GM21447 (cell line): ENCODE measurements around the gene IL34.

ENCODE experiments used
- ATAC-seq: cut with Tn5 transposase; IDR thresholded peaks from one replicate; pipeline ENCODE4 v1.9.1; 2021; ENCODE audit not compliant: unreplicated experiment

IL34 gene

DNA sequence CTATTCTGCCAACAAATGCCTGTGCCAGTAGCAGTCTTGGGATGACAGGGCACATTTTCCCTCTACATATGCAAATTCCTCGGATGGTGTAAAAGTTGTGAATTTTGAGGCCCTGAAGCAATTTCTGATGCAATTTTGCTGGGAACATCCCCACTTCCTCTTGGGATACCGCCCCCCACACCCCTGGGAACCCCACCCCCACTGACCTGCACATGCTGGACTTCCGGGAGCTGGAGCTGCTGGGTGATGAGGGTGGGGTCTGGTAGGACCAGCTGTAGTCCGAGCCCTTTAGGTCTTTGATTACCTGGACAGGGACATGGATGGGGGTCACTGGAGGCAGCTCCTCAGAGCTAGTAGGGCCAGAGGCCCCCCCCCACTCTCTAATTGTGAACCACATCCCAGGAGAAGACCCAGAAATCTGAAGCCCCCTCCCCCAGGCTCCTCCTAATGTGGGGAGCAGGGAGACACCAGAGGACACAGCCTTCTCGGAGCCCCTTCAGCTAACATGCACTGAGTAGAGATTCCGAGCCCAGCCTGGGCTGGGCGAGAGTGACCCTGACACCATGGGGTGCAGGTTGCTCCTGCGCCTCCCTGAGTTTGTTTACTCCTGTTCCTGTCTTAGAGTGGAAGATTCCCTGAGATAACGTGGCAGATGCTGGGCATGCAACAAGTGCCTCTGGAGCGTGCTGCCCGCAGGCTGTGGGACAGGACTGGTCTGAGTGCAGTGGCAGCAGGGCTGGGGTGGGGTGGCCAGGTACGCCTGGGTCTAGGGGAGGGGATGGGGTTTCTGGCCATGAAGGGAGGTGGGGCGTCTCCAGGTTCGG is 30.5 kb downstream of the IL34 start:
- ATAC-seq = no peak

DNA sequence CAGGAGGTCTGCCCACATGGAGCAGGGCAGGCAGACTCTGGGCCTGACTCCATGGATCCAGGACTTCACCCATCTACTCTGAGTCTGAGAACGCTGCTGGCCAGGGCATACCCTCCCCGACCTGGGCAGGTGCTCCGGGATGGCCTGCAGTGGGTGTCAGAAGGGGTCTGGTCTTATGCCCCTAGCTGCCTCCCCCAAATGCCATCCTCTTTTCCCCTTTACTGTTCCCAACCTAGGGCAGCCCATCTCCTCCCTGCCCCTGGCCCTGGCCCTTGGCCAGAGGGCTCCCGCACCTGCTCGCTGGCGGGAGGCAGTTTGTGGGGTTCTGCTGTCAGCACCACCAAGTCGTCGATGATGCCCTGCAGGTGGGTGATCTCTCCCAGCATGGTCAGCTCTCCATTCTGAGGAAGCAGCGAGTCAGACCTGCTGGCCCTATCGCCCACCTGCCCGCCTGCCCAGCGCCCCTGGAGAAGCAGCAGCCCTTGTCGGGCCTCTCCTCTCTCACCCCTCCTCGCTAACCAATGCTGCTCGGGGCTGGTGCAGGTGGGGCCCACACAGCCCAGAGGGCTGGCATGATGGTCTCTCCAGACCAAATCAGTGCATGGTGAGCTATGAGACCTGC is 31.3 kb downstream of the IL34 start:
- no peak for ATAC-seq

DNA sequence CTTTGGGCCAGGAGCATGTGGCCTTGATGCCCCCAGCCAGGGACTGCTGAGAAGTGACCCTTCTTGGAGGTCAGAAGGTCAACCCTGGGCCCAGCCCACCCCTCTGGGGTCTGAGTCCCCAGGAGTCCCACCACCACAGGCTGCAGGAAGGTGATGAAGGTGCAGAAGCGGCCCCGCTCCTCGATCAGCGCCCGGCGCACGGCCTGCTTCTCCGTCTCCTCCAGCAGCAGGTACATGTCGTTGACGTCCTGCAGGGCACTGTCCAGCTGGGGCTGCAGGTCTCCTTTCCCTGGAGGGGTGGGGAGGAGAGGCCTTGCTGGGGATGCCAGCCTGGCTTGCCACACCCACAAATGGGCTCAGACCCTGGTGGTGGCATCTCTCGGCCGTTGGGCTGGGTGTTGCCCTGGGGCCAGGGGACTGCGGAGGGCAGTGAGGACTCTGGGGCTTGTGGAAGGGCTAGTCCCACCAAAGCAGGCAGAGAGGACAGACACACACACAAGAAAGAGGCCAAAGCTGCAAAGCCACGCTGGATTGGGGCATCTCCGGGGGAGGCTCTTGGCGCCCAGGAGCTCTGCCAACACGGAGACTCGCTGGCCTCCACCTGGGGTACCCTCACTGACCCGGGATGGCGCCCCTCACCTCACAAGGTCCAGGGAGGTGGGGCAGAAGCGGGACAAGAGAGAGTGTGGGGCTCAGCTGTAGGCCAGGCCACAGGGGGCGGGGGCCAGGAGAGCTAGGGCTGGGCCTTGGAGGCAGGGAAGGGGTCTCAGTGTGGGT is 31.9 kb downstream of the IL34 start:
- no peak for ATAC-seq

DNA sequence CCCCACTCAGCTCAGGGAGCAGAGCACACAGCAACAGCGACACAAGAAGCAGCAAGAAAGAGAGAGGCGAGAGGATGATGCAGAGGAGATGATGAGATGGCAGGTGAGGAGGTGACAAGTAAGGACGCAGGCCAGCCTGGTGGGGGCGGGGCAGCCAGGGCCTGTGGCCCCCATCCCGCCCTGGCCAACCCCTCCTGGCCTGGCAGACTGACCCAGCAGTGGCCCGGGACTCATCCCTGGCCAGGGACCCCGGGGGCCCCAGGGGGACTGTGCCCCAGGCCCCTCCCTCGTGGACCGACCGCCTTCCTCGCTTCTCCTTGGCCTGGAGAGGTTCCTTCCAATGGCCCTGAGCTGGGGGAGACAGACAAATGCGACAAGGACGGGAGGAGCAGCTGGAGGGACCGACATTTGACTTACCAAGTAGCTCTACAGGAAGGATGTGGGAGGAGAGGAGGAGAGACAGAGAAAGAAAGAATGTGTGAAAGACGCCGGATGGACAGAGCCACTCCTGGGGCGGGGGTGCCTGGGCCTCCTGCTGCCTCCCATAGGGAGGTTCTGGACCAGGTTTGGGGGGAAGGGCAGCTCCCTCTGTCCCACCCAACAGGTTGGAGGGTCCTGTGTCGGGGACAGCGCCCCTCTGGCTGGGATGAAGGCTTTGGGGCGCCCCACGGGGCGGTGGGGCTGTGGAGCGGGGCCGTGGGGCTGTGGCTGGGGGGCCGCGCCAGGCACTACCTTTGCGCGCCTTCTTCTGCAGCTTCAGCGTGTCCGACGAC is 32.7 kb downstream of the IL34 start:
- no peak for ATAC-seq

DNA sequence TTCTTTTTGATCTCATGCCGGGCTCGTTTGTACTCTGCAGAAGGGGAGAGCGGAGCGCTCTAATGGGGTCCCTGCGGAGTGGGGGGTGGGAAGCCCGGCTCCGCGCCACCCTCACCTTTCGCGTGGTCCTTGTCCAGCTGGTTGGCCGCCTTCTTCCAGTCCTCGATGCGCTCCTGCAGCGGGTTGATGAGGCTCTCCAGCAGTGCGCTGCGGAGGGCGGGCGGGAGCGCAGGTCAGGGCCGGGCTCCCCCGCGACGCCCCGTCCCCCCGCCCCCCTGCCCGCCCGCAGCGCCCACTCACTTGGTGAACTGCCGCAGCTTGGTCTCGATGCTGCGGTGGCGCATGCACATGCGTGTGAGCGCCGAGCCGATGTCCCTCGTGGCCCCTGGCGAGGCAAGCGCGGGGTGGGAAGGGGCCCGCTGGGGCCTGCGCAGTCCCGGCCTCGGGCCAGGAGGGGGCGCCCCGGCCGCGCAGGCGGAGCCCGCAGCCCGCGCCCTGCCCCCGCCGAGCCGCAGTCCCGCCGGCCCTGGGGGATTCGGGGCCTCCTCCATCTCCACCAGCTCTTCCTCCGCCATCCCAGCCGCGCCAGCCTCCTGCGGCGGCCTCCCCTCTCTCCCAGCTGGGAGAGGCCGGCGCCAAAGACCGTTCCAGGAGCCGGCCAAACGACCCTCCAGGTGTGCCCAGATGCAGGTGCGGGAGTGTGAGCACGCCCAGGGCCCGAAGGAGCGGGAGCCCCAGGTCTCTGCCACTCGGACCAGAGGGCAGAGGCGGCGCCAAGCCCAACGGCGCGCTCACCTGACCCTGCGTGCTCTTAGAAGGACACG is 33.5 kb downstream of the IL34 start:
- no peak for ATAC-seq

DNA sequence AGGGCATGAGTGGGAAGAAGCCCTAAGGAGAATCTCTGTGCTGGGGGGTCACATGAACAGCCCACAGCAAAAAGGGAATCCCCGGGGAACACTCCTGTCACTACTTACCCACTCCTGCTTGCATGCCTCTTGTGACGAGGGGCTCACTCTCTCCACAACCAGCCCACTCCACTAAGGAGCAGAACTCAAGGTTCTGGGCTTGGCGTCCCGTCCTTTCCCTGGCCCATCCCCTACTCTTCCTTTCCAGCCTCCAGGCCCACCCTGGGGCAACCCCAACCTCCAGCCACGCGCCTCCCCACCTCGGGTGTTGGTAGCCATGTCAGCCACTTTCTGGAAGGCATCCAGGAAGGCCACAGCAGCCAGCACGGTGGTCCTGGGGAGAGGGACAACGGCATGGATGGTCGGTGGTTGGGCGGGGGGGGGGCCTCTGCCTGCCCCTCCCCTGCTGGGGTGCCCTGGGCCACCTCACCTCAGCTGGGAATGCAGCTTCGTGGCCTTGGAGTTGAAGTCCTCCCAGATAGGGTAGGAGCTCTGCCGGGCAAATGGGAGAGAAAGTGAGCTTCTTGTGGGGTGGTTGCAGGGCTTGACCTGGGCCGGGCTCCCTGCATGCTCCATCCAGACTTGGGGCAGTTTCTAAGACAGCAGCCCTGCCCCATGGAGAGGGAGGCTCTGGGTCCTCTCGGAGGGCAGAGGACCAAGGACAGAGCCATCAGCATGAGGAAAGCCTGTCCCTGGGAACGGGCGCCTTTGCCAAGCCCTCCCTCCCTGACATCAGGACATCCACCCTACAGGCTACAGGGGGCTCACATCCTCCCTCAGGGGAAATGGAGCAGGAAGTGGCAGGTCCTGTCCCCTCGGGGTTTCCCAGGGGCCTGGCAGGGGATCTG is 34.4 kb downstream of the IL34 start:
- ATAC-seq = no peak

DNA sequence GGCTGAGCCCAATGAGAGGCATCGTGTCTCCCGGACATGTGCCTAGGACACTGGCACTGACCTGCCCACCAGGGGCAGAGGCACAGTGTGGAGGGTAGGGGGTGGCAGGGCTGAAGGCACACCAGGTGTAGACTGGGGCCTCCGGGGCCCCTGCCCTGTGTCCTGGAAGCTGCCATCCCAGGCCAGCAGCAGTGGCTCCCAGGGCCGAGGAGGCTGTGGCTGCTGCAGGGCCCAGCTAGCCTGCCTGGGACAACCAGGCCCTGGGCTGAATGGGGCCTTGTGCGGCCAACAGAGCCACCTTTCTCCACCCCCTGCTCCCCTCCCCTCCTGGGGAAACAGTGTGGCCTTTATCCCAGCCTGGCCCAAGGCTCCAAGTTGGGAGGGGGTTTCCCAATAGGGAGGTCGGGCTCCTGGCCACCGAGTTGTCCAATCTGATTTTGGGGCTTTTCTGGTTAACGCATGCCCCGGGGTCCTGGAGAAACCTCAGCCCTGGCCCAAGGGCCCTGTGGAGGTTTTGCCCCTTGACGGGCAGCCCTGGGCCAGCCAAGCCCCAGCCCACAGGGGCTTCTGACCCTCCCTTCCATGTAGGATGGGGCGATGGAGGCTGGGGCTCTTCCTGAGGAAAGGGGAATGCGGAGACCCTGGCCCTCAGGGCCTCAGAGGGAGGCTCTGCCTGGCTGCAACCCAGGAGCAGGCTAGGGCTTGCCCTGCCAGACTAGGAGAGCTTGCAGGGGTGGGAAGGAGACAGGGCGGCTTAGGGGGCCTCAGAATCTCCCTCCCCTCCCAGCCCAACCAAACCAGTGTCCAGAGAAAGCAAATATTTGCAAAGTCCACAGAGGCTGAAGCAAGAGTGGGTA is 35.3 kb downstream of the IL34 start:
- no peak for ATAC-seq

DNA sequence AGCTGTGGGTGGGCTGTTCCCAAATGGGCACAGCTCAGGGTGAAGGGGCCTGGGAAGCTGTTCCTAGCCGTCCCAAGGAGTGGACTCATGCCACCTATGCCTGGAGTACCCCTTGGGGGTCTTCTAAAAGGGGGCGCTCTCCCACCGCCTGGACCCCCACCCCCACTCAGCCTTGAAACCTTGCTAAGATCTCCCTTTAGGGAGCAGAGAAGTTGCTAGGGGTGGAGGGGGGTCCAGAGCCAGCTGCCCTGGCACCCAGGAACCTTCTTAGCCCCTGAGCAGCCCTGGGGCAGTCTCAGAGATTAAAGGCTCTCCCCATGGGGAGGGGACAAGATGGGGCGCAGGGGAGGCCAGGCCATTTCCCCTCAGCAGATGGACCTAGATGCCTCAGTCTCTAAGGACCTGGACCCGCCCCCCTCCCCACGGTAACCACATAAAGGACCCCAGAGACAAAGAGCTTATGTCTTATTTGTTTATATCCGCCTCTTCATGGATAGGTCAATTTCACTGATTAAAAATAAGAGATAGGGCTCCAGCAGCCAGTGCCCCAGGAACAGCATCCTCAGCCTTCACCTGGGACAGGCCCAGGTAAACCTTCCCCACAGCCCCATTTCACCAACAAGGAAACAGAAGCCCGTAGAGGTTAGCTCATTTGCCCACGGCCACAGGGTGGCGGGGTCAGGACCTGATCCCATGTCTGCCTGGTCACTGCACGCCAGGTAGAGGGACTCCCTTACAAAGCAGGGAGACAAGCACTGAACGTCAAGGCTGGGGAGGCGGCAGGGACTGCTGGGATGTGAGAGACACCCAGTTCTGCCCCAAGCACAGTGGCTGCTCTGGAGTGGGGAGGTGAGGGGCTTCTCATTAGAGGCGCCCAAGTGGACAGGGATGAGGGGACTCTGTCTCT is 36.1 kb downstream of the IL34 start:
- ATAC-seq = no peak

DNA sequence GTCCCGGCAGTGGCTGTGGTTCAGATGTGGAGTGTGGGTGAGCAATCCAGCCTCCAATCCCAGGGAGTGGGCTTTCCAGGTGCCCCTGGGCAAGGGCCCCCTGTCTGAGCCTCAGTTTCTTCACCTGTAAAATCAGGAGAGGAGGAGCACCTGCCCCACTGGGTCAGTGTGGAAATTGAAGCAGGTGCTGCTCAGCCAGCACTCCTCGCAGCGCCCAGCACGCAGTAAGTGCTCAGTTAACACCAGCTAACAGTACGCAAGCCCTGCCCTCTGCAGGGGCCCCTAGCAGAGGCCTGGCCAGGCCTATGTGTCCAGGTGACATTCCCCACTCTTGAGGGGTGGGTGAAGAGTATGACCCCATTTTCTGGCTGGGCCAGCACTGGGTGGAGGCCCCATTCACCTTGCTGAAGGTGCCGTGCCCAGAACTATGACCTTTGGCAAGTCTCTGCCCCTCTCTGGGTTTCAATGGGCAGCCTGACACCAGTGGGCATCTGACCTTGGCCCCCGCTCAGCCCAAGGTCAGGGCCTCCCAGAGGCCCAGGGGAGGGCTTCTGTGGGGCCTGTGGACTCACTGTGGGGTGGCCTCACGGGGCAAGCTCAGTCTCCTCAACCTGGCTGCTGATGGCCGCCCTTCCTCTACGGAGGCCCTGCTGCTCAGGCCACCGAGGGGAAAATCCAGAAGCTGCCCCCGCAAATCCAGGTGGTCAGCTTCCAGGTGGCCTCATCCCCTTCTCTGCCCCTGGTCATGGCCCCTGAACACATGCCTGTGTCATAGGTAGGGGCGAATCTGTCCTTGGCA is 37.0 kb downstream of the IL34 start:
- no peak for ATAC-seq

DNA sequence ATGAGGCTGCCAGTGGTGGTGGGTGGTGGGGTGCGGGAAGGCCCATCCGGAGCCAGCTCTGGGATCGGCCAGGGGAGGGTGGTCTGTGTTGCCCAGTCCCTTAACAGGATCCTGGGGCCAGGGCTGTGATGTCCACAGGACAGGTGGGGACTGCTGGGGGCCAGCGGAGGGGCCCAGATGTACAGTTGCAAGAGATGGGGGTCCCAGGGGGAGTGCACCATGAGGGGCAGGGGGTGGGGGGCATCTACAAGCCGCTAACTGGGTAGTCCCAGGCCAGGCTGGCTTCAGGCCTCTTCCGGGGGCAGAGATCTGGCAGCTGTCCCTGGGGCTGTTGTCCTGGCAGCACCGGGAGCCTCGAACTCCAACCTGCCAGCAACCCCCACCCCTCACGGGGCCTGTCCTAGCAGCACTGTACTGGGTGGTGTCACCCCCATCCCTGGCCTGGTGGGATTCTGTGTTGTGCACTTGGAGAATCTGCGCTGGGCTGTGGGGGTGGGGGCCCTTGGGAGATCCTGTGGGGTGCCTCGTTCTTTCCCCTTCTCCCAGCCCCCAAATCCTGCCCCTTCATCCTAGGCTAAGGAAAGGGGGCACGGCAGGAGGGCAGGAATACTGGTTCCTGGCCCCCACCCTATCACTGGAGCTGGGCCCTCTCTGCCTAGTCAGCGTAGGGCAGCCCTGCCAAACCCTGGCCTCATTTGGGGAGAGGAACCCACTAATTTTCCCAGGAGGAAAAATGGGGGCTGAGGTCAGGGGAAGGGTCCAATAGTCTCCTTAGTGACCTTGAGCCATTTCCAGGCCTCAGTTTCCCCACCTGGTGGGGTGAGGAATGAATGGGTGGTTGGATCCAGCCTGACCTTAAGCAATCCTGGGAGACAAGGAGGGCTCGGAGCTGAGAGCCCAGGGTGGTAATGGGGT is 38.0 kb downstream of the IL34 start:
- ATAC-seq = no peak

DNA sequence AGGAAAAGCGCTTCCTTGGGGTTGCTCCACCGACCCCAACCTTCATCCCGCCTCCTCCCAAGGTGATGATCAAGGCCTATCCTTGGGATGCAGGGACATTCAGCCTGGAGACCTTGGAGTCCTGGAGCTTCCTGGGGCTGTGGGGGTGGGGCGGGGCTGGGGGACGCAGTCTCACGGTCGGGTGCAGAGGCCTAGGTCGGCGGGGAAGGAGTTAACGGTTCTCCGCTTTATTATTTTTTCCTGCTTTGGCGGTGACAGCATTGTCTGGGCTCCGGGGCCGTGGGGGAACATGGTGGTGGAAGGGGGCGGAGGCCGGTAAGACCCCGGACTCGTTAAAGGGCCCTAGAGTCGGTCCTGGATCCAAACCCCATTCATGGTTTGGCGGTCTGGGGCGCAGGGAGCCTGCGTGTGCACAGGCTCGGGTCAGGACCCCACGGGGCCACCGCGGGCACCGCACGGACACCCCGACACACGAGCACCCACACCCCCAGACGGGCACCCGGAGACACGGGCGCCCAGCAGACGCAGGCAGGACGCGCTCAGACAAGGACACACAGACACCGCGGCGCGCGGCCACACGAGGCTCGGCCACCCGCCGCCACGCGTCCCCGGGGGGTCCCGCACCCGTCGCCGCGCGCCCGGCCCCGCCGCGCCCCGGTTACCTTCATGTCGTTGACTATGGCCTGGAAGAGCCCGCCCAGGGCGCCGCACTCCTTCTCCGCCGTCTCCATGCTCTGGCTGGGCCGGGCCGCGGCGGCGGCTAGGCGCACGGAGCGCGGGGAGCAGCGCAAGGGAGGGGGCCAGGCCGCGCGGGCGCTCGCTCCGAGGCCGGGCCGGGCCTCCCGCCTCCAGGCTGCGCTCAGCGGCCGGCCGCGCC is 38.9 kb downstream of the IL34 start:
- ATAC-seq = no peak

DNA sequence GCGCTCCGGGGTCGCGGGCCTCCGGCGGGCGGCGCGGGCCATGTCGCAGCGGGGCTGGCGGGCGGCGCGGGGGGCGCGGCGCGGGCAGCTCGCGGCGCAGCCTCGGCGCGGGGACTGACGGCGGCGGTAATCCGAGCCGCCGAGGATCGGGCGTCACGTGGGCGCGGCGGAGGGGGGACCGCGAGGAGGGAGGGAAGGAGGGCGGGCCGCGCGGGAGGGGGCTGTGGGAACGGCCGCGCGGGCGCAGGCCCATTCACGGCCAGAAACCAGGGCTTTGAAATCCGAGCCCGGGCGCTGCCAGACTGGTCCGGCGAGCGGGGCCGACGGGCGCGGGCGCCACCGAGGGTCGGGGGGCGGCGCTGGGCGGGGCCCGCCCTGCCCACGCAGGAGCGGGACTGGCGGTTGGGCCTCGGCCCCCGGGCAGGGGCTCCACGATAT is 39.6 kb downstream of the IL34 start, which contains the start of gene MTSS2:
MTSS2 (minus strand) TSS at position 116 of the 438 bp plus-strand sequence. CDS start 262 bp downstream, outside the sequence.
- ATAC-seq = no peak

DNA sequence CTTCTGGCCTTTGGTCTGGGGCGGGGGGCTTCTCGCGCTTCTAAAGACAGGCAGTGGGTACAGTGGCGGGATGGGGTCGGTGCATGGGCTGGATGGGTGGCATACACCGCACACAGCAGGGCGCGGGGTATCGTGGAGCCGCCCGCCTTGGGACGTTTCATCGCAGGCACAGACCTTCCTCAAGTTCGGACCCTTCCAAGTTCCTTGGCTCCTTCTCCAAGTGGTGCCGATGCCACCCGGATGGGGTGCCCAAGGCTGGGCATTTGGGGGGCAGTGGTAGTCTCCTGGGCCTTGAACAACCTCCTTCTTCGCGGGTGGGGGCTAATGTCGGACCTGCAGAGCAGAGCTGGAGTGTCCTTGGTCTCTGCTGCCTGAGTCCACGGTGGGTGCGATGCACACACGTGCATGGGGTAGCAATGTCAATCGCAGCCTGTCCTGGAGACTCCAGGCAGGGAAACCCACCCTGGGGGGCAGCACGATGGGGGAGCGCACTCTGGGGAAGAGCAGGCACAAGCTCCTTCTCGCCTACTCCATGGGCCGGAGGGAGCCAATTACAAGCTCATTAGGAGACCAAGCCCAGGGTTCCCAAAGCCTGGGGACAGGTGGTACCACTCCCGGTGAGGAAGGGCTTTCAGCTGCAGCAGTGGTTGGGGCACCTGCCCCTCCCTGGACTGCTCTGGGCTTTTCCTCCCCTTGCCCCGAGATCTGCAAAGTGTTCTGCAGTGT is 40.2 kb downstream of the IL34 start:
- ATAC-seq = no peak

DNA sequence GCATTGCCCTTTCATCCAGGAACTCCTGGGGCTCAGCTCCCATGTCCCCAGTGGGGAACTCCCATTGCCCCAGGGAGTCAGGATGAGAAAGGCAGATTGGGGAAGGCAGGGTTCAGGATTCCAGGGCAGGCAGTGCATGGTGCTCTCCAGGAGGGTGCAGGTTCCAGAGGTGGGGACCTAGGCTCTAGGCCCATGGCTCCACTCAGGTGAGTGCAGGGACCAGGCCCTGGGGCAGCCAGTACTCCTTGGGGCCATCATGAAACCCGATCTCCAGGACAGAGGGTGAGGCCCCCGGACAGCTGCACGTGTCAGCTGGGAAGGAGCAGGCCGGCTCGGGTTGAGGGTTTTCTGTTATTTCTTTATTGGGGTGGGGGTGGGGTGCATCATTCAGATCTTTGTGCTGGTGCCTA is 40.7 kb downstream of the IL34 start:
- ATAC-seq = no peak
